ENCODE data around the gene VRK2. TPM values are rescaled to one million over a fixed set of nuclear protein-coding genes. Genes with fewer than 3 reads are reported as not detected.

VRK2 gene
- total RNA-seq (2014; rRNA removed; shearing (Covaris generic)), result 21.5 and 24.4 TPM in 2 replicates
- 18.3 and 18.6 TPM in 2 replicates for polyA plus RNA-seq (2015; cell fraction: cytosol; rRNA removed)
- polyA plus RNA-seq (2015; cell fraction: nucleus; rRNA removed), result 14.2 and 17.7 TPM in 2 replicates

GRCh38 chr2:58046585-58047372 is at the start of gene VRK2:
Gene VRK2, plus strand, starts transcription at chr2:58046806. Its CDS starts 2,026 bp downstream, at chr2:58048832.
- DNase-seq (ENCODE audit: low read depth), result peak; percentile 94

- DNase-seq (ENCODE audit: low read depth), result no peak
Measured at GRCh38 chr2:58006256-58006951, 40.2 kb upstream of the VRK2 start.

- DNase-seq (ENCODE audit: low read depth), result no peak
Measured at GRCh38 chr2:58006952-58007284, 39.7 kb upstream of the VRK2 start.

- no peak for DNase-seq (ENCODE audit: low read depth)
Measured at GRCh38 chr2:58010599-58010998, 36.0 kb upstream of the VRK2 start.

GRCh38 chr2:58019229-58019628 is 27.4 kb upstream of the VRK2 start:
- no peak for DNase-seq (ENCODE audit: low read depth)

- DNase-seq (ENCODE audit: low read depth), result no peak
Measured at GRCh38 chr2:58025150-58025933, 21.3 kb upstream of the VRK2 start.

- no peak for DNase-seq (ENCODE audit: low read depth)
Measured at GRCh38 chr2:58027029-58027428, 19.6 kb upstream of the VRK2 start.

GRCh38 chr2:58030771-58031170 is 15.8 kb upstream of the VRK2 start:
- DNase-seq (ENCODE audit: low read depth), result peak; percentile 59

- DNase-seq (ENCODE audit: low read depth), result no peak
Measured at GRCh38 chr2:58032016-58032763, 14.4 kb upstream of the VRK2 start.

DNA sequence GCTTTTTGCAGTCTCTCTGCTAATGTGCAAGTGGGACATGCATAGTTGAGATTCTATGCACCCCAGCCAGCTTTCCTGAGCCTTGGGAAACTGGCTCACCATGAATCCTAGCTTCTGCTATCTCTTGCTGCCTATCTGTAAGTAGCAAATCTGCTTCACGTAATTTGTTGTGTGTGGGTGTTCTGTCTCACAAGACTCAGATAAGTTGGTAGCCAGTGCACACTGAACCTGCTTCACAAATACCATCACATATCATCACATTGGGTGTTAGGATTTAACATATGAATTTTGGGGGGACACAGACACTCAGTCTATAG is 13.9 kb upstream of the VRK2 start:
- DNase-seq (ENCODE audit: low read depth), result no peak

- no peak for DNase-seq (ENCODE audit: low read depth)
Measured at GRCh38 chr2:58033530-58033929, 13.1 kb upstream of the VRK2 start.

DNA sequence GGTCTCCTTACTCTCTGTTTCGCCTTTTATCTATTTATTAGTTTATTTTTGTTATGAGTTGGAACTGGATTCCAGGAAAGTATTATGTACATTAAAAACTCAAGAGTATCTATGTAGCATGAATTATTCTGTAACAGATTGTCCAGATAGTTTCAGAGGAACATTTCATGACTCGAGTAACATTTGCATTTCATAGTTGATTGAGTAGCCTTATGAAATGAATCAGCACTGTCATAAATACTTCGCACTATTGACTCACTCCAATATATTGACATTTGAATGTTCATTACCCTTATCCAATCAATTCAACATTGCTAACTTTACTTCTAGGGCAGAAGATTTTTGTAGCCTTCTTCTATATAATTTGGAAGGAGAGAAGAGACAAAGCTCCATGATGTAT is 11.3 kb upstream of the VRK2 start:
- DNase-seq (ENCODE audit: low read depth), result no peak

- DNase-seq (ENCODE audit: low read depth), result peak; percentile 11
Measured at GRCh38 chr2:58039170-58039611, 7.4 kb upstream of the VRK2 start.

DNA sequence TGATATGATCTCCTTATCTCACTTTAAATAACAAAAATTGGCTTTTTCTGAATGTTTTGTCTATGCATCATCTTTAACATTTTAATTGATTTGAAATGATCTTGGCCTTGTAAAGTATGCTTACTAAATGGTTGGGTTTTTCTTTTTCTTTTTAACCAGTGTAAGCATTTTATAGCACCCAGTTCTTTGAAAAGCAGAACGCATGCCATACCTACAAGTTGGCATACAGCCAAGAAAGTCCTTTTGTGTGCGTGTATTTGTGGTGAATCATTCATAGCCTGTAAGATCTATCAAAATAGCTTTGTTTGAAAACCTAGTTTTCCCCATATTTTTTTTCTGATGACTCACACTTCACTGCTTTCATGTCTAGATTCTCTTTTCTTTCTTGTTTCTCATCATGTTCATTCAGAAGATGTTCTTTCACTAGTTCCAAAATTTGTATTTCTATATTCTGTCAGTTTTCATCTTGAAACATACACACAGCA is 4.1 kb upstream of the VRK2 start:
- DNase-seq (ENCODE audit: low read depth), result peak; percentile 92

- DNase-seq (ENCODE audit: low read depth), result no peak
Measured at GRCh38 chr2:58044145-58044544, 2.5 kb upstream of the VRK2 start.

- no peak for DNase-seq (ENCODE audit: low read depth)
Measured at GRCh38 chr2:58045580-58046334, 849 bp upstream of the VRK2 start.

DNA sequence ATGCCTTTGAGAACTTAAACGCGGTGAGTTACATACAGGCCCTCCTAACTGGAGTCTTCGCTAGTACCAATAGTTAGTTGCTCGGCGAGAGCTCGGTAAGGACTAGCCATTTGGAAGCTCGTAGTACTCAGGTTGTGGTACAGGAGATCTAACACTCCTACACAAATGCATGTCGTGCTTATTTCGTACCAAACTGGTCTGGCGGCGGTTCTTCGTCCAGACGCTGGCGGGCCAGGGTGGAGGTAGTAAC is 346 bp upstream of the VRK2 start:
- no peak for DNase-seq (ENCODE audit: low read depth)

GRCh38 chr2:58047373-58047935 is 848 bp downstream of the VRK2 start:
- no peak for DNase-seq (ENCODE audit: low read depth)

- DNase-seq (ENCODE audit: low read depth), result no peak
Measured at GRCh38 chr2:58047961-58048360, 1.4 kb downstream of the VRK2 start.

- DNase-seq (ENCODE audit: low read depth), result no peak
Measured at GRCh38 chr2:58051445-58051844, 4.8 kb downstream of the VRK2 start.

All from HT1080 (cell line).